CD4-positive, alpha-beta T cell (primary cell): ENCODE data around the gene CALN1. TPM values are rescaled to one million over a fixed set of nuclear protein-coding genes. Genes with fewer than 3 reads are reported as not detected.

Experiments
- ATAC-seq: fragments of 200-7000 bp; cut with Tn5 transposase; one replicate; pipeline ENCODE4 v1.10.0; 2022; ENCODE audit warnings: mild to moderate bottlenecking; ENCODE audit not compliant: poor library complexity
- CTCF ChIA-PET: fragments of 350-600 bp; sonication (Branson Sonifier 250); formaldehyde crosslinking; loops from one replicate; lab custom pipeline; 2021; ENCODE audit warnings: antibody characterized with exemption, inconsistent platforms; lab: Charles Lee
- POLR2A ChIA-PET: fragments of 350-600 bp; sonication (Branson Sonifier 250); formaldehyde crosslinking; loops from one replicate; lab custom pipeline; 2021; ENCODE audit warnings: antibody characterized with exemption, inconsistent platforms; lab: Charles Lee
- DNase-seq, 14 experiments: peaks; one replicate each; pipeline ENCODE4 v3.0.0-alpha.2; 2013 to 2020; ENCODE audit warnings: mixed read lengths in 2 of 14
- H3K27ac ChIP-seq, 2 donors: one replicate each; pipeline versions ENCODE4 v1.5.1 to v1.7.0; 2013; ENCODE audit warnings: low read length in 2 of 2, low read depth in 1 of 2, mild to moderate bottlenecking in 1 of 2
- H3K27me3 ChIP-seq, 2 experiments: 1 replicate in 1 of 2; 2 replicates in 1 of 2; pipeline versions ENCODE4 v1.6.1 to v1.7.0; 2013; ENCODE audit warnings: low read length in 2 of 2, control low read depth in 1 of 2, mild to moderate bottlenecking in 1 of 2, moderate library complexity in 1 of 2; ENCODE audit not compliant: insufficient read depth in 2 of 2, control insufficient read depth in 1 of 2
- H3K36me3 ChIP-seq: one replicate; pipeline ENCODE4 v1.6.1; 2013; ENCODE audit warnings: low read length, control low read depth; ENCODE audit not compliant: insufficient read depth
- H3K4me1 ChIP-seq: one replicate; pipeline ENCODE4 v1.6.1; 2013; ENCODE audit warnings: low read length, control low read depth; ENCODE audit not compliant: insufficient read depth
- H3K4me3 ChIP-seq: one replicate; pipeline ENCODE4 v1.5.1; 2013; ENCODE audit warnings: mild to moderate bottlenecking, low read length, moderate library complexity
- H3K9me3 ChIP-seq, 2 experiments: 1 replicate in 1 of 2; 2 replicates in 1 of 2; pipeline versions ENCODE4 v1.6.1 to v1.7.0; 2013; ENCODE audit warnings: low read length in 2 of 2, mild to moderate bottlenecking in 2 of 2, control low read depth in 1 of 2, moderate library complexity in 1 of 2; ENCODE audit not compliant: control insufficient read depth in 1 of 2, insufficient read depth in 1 of 2
- H3K27ac Mint-ChIP-seq: one replicate; pipeline ENCODE4 v1.8.0; 2020; ENCODE audit warnings: mixed read lengths
- H3K27me3 Mint-ChIP-seq: one replicate; pipeline ENCODE4 v1.8.0; 2021; ENCODE audit warnings: mixed read lengths
- H3K36me3 Mint-ChIP-seq: one replicate; pipeline ENCODE4 v1.8.0; 2021; ENCODE audit warnings: low read depth, mixed read lengths
- H3K4me1 Mint-ChIP-seq: one replicate; pipeline ENCODE4 v1.8.0; 2021; ENCODE audit warnings: low read depth, mixed read lengths
- H3K4me3 Mint-ChIP-seq: one replicate; pipeline ENCODE4 v1.8.0; 2020; ENCODE audit warnings: mild to moderate bottlenecking, mixed read lengths
- H3K9me3 Mint-ChIP-seq: one replicate; pipeline ENCODE4 v1.8.0; 2020; ENCODE audit warnings: mixed read lengths
- intact Hi-C, 2 experiments: fragments of 100-400 bp; cut with DNase I in 1 of 2; cut with micrococcal nuclease in 1 of 2; formaldehyde crosslinking; loops; one replicate each; pipeline versions ENCODE4 v1.15.1 to v1.9.0; 2023 to 2025; cut with DNase I, micrococcal nuclease
- total RNA-seq, 174 experiments: library from RNA in 2 of 174; stranded (reverse) in 2 of 174; gene quantifications; one replicate each; pipeline ENCODE4 v1.2.3 and lab custom pipeline; 2021 to 2026
- TF ChIP-seq, protein P1 (sequence below): fragments of 200-600 bp; IDR thresholded peaks from one replicate; pipeline ENCODE4 v1.8.0; 2022; ENCODE audit warnings: antibody characterized with exemption, mild to moderate bottlenecking

Gene CALN1
- total RNA-seq, 2 experiments from 2014 or later = 0.06 TPM; not detected in 1

DNA sequence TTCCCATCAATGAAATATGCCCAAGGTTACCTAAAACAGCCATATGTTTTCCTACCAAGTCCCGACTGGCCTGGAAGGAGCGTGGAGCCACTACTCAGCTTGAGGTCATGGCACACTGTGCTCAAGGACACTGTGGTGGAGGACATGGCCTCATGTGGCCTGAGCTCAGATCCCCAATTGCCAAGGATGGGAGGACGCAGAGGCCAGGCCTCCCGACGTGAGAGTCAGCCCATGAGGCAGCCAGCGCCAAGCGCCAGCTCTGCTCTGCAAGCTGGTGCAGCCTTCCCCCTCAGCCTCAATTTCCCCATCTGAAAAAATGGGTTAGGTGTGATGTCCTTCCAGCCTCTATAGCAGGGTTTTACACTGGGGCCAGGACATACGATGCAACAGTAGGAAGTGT is 302.6 kb downstream of the CALN1 start:
- CTCF ChIA-PET = no interaction called here
- TF ChIP-seq, protein P1, sequence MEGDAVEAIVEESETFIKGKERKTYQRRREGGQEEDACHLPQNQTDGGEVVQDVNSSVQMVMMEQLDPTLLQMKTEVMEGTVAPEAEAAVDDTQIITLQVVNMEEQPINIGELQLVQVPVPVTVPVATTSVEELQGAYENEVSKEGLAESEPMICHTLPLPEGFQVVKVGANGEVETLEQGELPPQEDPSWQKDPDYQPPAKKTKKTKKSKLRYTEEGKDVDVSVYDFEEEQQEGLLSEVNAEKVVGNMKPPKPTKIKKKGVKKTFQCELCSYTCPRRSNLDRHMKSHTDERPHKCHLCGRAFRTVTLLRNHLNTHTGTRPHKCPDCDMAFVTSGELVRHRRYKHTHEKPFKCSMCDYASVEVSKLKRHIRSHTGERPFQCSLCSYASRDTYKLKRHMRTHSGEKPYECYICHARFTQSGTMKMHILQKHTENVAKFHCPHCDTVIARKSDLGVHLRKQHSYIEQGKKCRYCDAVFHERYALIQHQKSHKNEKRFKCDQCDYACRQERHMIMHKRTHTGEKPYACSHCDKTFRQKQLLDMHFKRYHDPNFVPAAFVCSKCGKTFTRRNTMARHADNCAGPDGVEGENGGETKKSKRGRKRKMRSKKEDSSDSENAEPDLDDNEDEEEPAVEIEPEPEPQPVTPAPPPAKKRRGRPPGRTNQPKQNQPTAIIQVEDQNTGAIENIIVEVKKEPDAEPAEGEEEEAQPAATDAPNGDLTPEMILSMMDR = no peak
- Histone ChIP-seq H3K4me1 (no peaks in the 10 kb centered on the region), H3K27me3 (no peaks in the 10 kb centered on the region), H3K27ac (no peak overlapping the region), H3K36me3 (no peaks in the 10 kb centered on the region), H3K4me3 (no peak overlapping the region), H3K9me3 (peaks cover 8 to 26% of the 10 kb centered on the region in 2 experiments)
- POLR2A ChIA-PET = no interaction called here
- Mint-ChIP-seq H3K27ac (no peak overlapping the region), H3K27me3 (no peaks in the 10 kb centered on the region), H3K36me3 (no peaks in the 10 kb centered on the region), H3K4me1 (no peaks in the 10 kb centered on the region), H3K4me3 (no peak overlapping the region), H3K9me3 (peaks cover 6% of the 10 kb centered on the region)
- intact Hi-C loops = no loop called here
- DNase-seq = no peak
- no peak for ATAC-seq

DNA sequence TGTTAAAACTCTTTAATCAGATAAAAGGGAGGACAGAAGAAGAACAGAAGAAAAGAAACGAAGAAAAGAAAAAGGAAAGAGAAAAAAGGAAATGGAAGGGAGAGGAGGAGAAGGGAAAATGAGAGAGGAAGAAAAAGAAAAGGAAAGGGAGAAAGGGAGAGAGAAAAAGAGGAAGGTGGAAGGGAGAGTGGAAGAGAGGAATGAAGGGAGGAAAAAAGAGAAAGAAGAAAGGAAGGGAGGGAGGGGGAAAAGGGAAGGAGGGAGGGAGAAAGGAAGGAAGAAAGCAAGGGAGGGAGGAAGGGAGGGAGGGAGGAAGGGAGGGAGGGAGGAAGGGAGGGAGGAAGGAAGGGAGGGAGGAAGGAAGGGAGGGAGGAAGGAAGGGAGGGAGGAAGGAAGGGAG is 305.7 kb downstream of the CALN1 start:
- TF ChIP-seq, protein P1 = no peak

DNA sequence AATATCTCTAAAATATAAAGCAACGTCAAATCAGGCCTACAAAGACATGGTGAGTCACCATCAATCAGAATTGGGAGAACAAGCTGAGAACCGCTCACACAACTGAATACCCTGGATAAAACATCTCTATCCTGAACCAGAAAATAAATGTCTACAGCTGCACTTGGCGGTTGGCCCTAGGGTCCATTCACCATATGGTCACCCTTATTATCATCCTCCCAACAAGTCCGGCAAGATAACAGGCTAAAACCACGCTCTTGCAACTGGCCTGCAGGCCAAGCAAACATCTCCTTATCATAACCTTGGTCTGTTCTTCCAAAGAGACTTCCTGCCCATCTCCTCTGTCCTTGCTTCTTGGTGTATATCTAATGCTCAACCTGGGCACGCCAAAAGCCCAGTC is 310.7 kb downstream of the CALN1 start:
- Histone ChIP-seq H3K36me3 (no peaks in the 10 kb centered on the region), H3K4me3 (no peak overlapping the region), H3K9me3 (peaks cover 0 to 31% of the 10 kb centered on the region in 2 experiments), H3K27ac (no peak overlapping the region), H3K27me3 (no peaks in the 10 kb centered on the region), H3K4me1 (no peaks in the 10 kb centered on the region)
- H3K36me3 Mint-ChIP-seq = no peaks in the 10 kb centered on the region
- H3K27ac Mint-ChIP-seq = no peak overlapping the region
- intact Hi-C loops = no loop called here
- POLR2A ChIA-PET = no interaction called here
- no peaks in the 10 kb centered on the region for H3K9me3 Mint-ChIP-seq
- CTCF ChIA-PET = interaction anchor here (0.7 kb wide), 1 partner anchor 93 kb away, joined by 3 read pairs; no protein-coding TSS in a partner anchor
- H3K27me3 Mint-ChIP-seq = no peaks in the 10 kb centered on the region
- no peak overlapping the region for H3K4me3 Mint-ChIP-seq
- no peaks in the 10 kb centered on the region for H3K4me1 Mint-ChIP-seq
- TF ChIP-seq, protein P1 = no peak
- DNase-seq (no peak), ATAC-seq (no peak)

More for the DNA sequence above, 305.7 kb downstream of the CALN1 start:
- no peak overlapping the region for H3K27ac Mint-ChIP-seq
- Histone ChIP-seq H3K27me3 (no peaks in the 10 kb centered on the region), H3K36me3 (no peaks in the 10 kb centered on the region), H3K4me1 (no peaks in the 10 kb centered on the region), H3K27ac (no peak overlapping the region), H3K4me3 (no peak overlapping the region), H3K9me3 (peaks cover 8 to 29% of the 10 kb centered on the region in 2 experiments)
- ChIA-PET CTCF (no interaction called here), POLR2A (no interaction called here)
- H3K27me3 Mint-ChIP-seq = no peaks in the 10 kb centered on the region
- DNase-seq (no peak), ATAC-seq (no peak)
- no peaks in the 10 kb centered on the region for H3K4me1 Mint-ChIP-seq
- H3K4me3 Mint-ChIP-seq = no peak overlapping the region
- peaks cover 6% of the 10 kb centered on the region for H3K9me3 Mint-ChIP-seq
- no peaks in the 10 kb centered on the region for H3K36me3 Mint-ChIP-seq
- intact Hi-C loops = no loop called here
